Lung (tissue), 12 donors: ENCODE results near the gene AGBL4. TPM values are rescaled to one million over a fixed set of nuclear protein-coding genes. Genes with fewer than 3 reads are reported as not detected.
A peak's percentile ranks its signal among the peaks of the same experiment; 100 is the strongest.

Source experiments
- ATAC-seq: fragments of 200-7000 bp; cut with Tn5 transposase; one replicate; pipeline ENCODE4 v1.9.1; 2020; ENCODE audit warnings: moderate number of reproducible peaks; ENCODE audit not compliant: insufficient read depth, low FRiP score
- DNase-seq, 3 donors: peaks; one replicate each; pipeline ENCODE4 v3.0.0-alpha.2; 2013 to 2017
- H3K27ac ChIP-seq, 2 donors: one replicate each; pipeline ENCODE4 v1.5.1; 2013; ENCODE audit warnings: mild to moderate bottlenecking in 2 of 2, moderate library complexity in 2 of 2, control low read depth in 1 of 2, inconsistent platforms in 1 of 2, low read depth in 1 of 2, low read length in 1 of 2
- H3K27me3 ChIP-seq, 3 donors: one replicate each; pipeline ENCODE4 v1.5.1; 2013; ENCODE audit warnings: low read length in 2 of 3; ENCODE audit not compliant: control insufficient read depth in 3 of 3, insufficient read depth in 3 of 3
- H3K36me3 ChIP-seq, 4 donors: one replicate each; pipeline ENCODE4 v1.5.1; 2013; ENCODE audit warnings: low read length in 4 of 4, mild to moderate bottlenecking in 1 of 4, moderate library complexity in 1 of 4; ENCODE audit not compliant: control insufficient read depth in 4 of 4, insufficient read depth in 4 of 4
- H3K4me1 ChIP-seq, 5 donors: one replicate each; pipeline ENCODE4 v1.5.1; 2013; ENCODE audit warnings: low read length in 5 of 5, mild to moderate bottlenecking in 2 of 5, moderate library complexity in 1 of 5; ENCODE audit not compliant: control insufficient read depth in 5 of 5, insufficient read depth in 5 of 5
- H3K4me3 ChIP-seq: one replicate; pipeline ENCODE4 v1.5.1; 2013; ENCODE audit warnings: mild to moderate bottlenecking, control low read depth, moderate library complexity
- H3K9ac ChIP-seq, 2 donors: one replicate each; pipeline ENCODE4 v1.5.1; 2013; ENCODE audit warnings: low read length in 2 of 2, control low read depth in 1 of 2; ENCODE audit not compliant: insufficient read depth in 1 of 2
- H3K9me3 ChIP-seq, 4 donors: one replicate each; pipeline ENCODE4 v1.5.1; 2013; ENCODE audit warnings: low read length in 3 of 4, mild to moderate bottlenecking in 1 of 4, moderate library complexity in 1 of 4; ENCODE audit not compliant: control insufficient read depth in 4 of 4, insufficient read depth in 3 of 4
- WGBS, 2 donors: extraction: QIAGEN DNeasy Blood & Tissue Kit; methylation state at CpG; one replicate each; pipeline ENCODE4 v1.1.7; 2013; 5-methylcytosine and 5-hydroxymethylcytosine counted together
- polyA plus RNA-seq, 2 donors: library from polyadenylated mRNA; stranded (reverse); fragments of 200-250 nt; gene quantifications; one replicate each; pipeline ENCODE4 v1.2.1, GENCODE V29; 2013
- total RNA-seq, 2 donors: library from RNA; depleted of rRNA in 1 of 2; stranded (reverse); fragments of >200 nt in 1 of 2; gene quantifications; one replicate each; pipeline ENCODE4 v1.2.1, GENCODE V29; 2014 to 2021
- TF ChIP-seq, protein P1 (sequence below): IDR thresholded peaks from 2 replicates; pipeline ENCODE4 v1.5.1; 2012; ENCODE audit warnings: mild to moderate bottlenecking; ENCODE audit errors: control extremely low read depth, extremely low read depth
- donor health status: control.
- donor health status: control.
- donor health status: Bipolar disorder and iron deficiency.
- donor health status: healthy.
- donor health status: DM: yes; HTN: yes; CAD: no.

The AGBL4 gene
- total and polyA plus RNA-seq, 4 donors: 0.24 to 7.5 (median 2.6) TPM

DNA sequence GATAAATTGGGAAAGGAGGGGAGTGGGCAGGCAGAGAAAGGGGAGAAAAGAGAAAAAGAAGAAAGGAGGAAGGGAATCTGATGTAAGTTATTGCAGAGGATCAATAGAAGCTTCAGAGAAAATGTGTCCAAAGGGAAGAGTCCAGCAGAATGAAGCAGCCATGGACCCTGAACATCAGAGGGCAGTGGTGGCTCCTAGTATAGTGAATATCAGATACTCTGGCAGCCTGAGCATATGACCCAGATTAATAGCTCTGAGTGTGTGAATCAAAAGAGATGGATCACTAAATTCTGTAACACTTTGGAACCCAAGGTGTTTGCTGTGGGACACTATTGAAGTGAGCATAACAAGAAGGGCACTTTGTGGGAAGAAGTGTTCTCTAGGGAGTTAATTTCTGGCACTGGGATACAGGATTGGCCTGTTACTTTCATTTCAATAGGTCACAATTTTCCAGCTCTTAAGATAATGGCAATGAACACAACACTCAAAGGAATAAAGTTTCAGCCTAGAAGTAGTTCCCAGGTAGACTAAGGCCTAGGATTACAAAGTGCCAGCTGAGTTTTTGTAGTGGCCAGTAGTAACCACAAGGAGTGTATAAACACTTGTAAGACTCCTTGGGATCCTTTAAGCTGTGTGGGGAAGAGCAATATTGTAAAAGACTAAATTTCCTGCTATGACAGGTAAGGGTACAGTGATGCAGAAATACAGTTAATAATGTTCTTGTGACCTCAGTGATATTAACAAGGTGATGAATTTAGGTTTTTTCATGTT, 1082.6 kb downstream of the AGBL4 start:
- ATAC-seq (peak; percentile 60), DNase-seq (peak in 1 of 3 donors; percentile 29)
- Histone ChIP-seq H3K9me3 (no peaks in the 10 kb centered on the region), H3K4me1 (peaks cover 0 to 1% (median 0%) of the 10 kb centered on the region in 5 donors), H3K9ac (no peak overlapping the region), H3K36me3 (no peaks in the 10 kb centered on the region), H3K27me3 (no peaks in the 10 kb centered on the region), H3K4me3 (no peak overlapping the region), H3K27ac (no peak overlapping the region)
- TF ChIP-seq, protein P1, sequence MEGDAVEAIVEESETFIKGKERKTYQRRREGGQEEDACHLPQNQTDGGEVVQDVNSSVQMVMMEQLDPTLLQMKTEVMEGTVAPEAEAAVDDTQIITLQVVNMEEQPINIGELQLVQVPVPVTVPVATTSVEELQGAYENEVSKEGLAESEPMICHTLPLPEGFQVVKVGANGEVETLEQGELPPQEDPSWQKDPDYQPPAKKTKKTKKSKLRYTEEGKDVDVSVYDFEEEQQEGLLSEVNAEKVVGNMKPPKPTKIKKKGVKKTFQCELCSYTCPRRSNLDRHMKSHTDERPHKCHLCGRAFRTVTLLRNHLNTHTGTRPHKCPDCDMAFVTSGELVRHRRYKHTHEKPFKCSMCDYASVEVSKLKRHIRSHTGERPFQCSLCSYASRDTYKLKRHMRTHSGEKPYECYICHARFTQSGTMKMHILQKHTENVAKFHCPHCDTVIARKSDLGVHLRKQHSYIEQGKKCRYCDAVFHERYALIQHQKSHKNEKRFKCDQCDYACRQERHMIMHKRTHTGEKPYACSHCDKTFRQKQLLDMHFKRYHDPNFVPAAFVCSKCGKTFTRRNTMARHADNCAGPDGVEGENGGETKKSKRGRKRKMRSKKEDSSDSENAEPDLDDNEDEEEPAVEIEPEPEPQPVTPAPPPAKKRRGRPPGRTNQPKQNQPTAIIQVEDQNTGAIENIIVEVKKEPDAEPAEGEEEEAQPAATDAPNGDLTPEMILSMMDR: no peak

DNA sequence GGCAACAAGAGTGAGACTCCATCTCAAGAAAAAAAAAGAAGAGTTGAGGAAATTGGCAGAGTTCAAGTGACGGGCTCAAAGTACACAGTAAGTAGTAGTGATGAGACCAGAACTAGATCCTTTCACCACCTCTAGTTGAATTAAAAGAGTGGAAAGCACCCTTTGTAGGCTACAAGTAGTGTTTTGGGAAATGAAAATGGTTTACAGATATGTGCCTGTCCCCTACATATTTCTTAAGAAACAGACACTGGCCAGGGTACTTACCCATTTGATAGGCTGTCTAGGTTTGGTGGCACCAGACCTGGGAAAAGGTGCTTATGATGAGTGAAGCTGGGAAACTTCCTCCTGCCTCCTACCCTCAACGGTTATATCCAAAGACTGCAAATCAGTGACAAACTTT, 1083.4 kb downstream of the AGBL4 start:
- Histone ChIP-seq H3K9ac (no peak overlapping the region), H3K36me3 (no peaks in the 10 kb centered on the region), H3K4me3 (no peak overlapping the region), H3K9me3 (no peaks in the 10 kb centered on the region), H3K4me1 (peaks cover 0 to 1% (median 0%) of the 10 kb centered on the region in 5 donors), H3K27me3 (no peaks in the 10 kb centered on the region), H3K27ac (no peak overlapping the region)
- 84 to 93% methylated on average over 2 of the region's 2 CpGs for WGBS, 2 donors
- TF ChIP-seq, protein P1: no peak
- DNase-seq: no peak
- ATAC-seq: no peak

DNA sequence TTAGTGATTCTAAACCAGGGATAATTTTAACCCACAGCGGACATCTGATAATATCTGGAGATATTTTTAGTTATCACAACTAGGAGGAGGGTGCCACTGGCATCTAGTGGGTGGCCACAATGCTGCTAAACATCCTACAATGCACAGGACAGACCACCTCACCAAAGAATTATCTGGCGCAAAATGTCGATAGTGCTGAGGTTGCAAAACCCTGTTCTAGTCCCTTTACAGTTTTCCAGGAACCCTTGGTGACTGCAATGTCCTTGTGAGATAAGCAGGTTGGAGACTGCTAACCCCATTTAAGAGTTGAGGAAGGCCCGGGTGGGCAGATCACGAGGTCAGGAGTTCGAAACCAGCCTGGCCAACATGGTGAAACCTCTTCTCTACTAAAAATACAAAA, 1083.9 kb downstream of the AGBL4 start:
- Histone ChIP-seq H3K4me1 (peaks cover 0 to 1% (median 0%) of the 10 kb centered on the region in 5 donors), H3K4me3 (no peak overlapping the region), H3K9ac (no peak overlapping the region), H3K36me3 (no peaks in the 10 kb centered on the region), H3K27me3 (no peaks in the 10 kb centered on the region), H3K9me3 (no peaks in the 10 kb centered on the region), H3K27ac (no peak overlapping the region)
- ATAC-seq (no peak), DNase-seq (no peak)
- 79 to 86% methylated on average over 6 of the region's 6 CpGs for WGBS, 2 donors
- TF ChIP-seq, protein P1: no peak
